Measurements from ENCODE around the gene SETBP1. TPM values are rescaled to one million over a fixed set of nuclear protein-coding genes. Genes with fewer than 3 reads are reported as not detected.

SETBP1 gene
- total RNA-seq, 2 donors from 2014 or later: 17.3 to 20.1 TPM

DNA sequence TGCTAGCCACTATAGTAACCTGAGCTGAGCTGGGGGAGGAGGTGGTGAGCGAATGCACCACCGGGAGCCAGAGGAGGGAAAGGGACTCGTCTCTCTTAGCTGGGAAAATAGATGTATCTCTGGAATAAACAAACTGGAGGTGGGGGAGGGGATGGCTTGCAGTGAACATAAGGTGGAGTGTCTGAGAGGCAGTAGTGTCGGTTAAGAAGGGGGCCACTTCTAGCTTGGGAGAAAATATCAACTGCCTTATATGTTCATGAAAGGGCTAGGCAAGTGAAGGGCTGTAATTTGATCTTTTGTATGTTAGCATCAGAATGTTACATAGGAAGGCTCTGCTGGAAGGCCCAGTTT lies 2.2 kb downstream of the SETBP1 start:
- Mint-ChIP-seq H3K27ac (no peak overlapping the region), H3K27me3 (ENCODE audit: insufficient read depth) (peaks cover 10% of the 10 kb centered on the region), H3K4me1 (peaks cover 23% of the 10 kb centered on the region), H3K9me3 (no peaks in the 10 kb centered on the region), H3K36me3 (ENCODE audit: low read depth) (no peaks in the 10 kb centered on the region), H3K4me3 (no peak overlapping the region)
- H3K27ac ChIP-seq (ENCODE audit: low read depth, low read length): peak overlapping the region; percentile 42
- H3K9me3 ChIP-seq (ENCODE audit: control insufficient read depth, low read length): no peaks in the 10 kb centered on the region
- H3K4me3 ChIP-seq (ENCODE audit: low read length): peak overlapping the region; percentile 90
- H3K9ac ChIP-seq (ENCODE audit: extremely low read depth, low read length, poor library complexity, severe bottlenecking): peak overlapping the region; percentile 53
- no peaks in the 10 kb centered on the region for H3K27me3 ChIP-seq (ENCODE audit: control insufficient read depth, insufficient read depth, low read length, poor library complexity, severe bottlenecking)
- TF ChIP-seq, protein P1, sequence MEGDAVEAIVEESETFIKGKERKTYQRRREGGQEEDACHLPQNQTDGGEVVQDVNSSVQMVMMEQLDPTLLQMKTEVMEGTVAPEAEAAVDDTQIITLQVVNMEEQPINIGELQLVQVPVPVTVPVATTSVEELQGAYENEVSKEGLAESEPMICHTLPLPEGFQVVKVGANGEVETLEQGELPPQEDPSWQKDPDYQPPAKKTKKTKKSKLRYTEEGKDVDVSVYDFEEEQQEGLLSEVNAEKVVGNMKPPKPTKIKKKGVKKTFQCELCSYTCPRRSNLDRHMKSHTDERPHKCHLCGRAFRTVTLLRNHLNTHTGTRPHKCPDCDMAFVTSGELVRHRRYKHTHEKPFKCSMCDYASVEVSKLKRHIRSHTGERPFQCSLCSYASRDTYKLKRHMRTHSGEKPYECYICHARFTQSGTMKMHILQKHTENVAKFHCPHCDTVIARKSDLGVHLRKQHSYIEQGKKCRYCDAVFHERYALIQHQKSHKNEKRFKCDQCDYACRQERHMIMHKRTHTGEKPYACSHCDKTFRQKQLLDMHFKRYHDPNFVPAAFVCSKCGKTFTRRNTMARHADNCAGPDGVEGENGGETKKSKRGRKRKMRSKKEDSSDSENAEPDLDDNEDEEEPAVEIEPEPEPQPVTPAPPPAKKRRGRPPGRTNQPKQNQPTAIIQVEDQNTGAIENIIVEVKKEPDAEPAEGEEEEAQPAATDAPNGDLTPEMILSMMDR (conservative IDR thresholded peaks at IDR 0.05): no peak
- 1 to 6% methylated on average over 4 of the region's 4 CpGs for WGBS, 2 experiments (ENCODE audit: insufficient coverage in 1 of 2, insufficient read length in 1 of 2)
- peaks cover 23% of the 10 kb centered on the region for H3K4me1 ChIP-seq (ENCODE audit: control insufficient read depth, insufficient read depth, low read length)
- no peaks in the 10 kb centered on the region for H3K36me3 ChIP-seq (ENCODE audit: control insufficient read depth, insufficient read depth, low read length)
- DNase-seq: peak; percentile 89

DNA sequence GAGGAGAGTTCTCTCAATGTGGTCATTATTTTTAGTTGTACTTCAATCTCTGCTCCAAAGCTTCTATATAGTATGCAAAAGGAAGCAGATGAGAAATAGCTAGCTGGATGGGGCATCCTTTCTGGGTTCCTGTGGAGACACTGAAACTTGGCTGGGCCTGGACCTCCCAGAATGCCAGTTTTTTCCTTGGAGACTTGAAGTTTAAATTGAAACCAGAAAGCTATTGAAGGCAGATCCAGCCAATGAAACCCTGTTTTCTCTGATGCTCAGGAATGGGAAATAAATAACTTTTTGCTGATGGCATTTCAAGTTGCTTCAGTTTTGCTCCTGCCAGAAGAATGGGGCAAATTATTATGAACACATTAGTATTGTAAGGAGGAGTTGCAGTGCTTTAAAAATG lies 2.9 kb downstream of the SETBP1 start:
- peak overlapping the region; percentile 37 for H3K27ac Mint-ChIP-seq
- H3K9me3 Mint-ChIP-seq: no peaks in the 10 kb centered on the region
- no peak overlapping the region for H3K4me3 Mint-ChIP-seq
- H3K27ac ChIP-seq (ENCODE audit: low read depth, low read length): no peak overlapping the region
- peak overlapping the region; percentile 90 for H3K4me3 ChIP-seq (ENCODE audit: low read length)
- peaks cover 16% of the 10 kb centered on the region for H3K4me1 Mint-ChIP-seq
- H3K27me3 ChIP-seq (ENCODE audit: control insufficient read depth, insufficient read depth, low read length, poor library complexity, severe bottlenecking): no peaks in the 10 kb centered on the region
- H3K36me3 Mint-ChIP-seq (ENCODE audit: low read depth): no peaks in the 10 kb centered on the region
- no peak overlapping the region for H3K9ac ChIP-seq (ENCODE audit: extremely low read depth, low read length, poor library complexity, severe bottlenecking)
- peaks cover 23% of the 10 kb centered on the region for H3K4me1 ChIP-seq (ENCODE audit: control insufficient read depth, insufficient read depth, low read length)
- no peaks in the 10 kb centered on the region for H3K36me3 ChIP-seq (ENCODE audit: control insufficient read depth, insufficient read depth, low read length)
- TF ChIP-seq, protein P1 (conservative IDR thresholded peaks at IDR 0.05): no peak
- peaks cover 5% of the 10 kb centered on the region for H3K27me3 Mint-ChIP-seq (ENCODE audit: insufficient read depth)
- H3K9me3 ChIP-seq (ENCODE audit: control insufficient read depth, low read length): no peaks in the 10 kb centered on the region
- DNase-seq: no peak

DNA sequence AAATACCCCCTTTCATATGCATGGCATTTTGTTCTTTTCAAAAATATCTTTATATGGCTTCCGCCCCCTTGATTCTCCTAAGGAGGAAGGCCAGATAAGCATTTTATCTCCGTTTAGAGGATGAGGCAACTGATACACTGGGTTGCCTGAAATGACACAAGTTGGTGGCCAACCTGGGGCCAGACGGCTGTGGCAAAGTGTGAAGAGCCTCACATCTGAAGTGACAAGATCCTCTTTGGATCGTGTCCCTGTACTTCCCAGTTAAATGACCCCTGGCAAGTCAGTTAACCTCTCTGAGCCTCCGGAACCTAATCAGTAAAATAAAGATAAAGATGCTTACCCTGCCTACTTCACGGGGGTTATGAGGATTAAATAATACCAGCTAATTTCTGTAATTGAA lies 4.6 kb downstream of the SETBP1 start:
- Histone ChIP-seq H3K36me3 (ENCODE audit: control insufficient read depth, insufficient read depth, low read length) (peaks cover 5% of the 10 kb centered on the region), H3K9me3 (ENCODE audit: control insufficient read depth, low read length) (no peaks in the 10 kb centered on the region), H3K27me3 (ENCODE audit: control insufficient read depth, insufficient read depth, low read length, poor library complexity, severe bottlenecking) (no peaks in the 10 kb centered on the region), H3K27ac (ENCODE audit: low read depth, low read length) (no peak overlapping the region), H3K4me1 (ENCODE audit: control insufficient read depth, insufficient read depth, low read length) (peaks cover 27% of the 10 kb centered on the region), H3K9ac (ENCODE audit: extremely low read depth, low read length, poor library complexity, severe bottlenecking) (no peak overlapping the region), H3K4me3 (ENCODE audit: low read length) (peak overlapping the region; percentile 20)
- no peaks in the 10 kb centered on the region for H3K9me3 Mint-ChIP-seq
- WGBS, 2 experiments (ENCODE audit: insufficient coverage in 1 of 2, insufficient read length in 1 of 2): 72 to 90% methylated on average over 3 to 6 of the region's 6 CpGs
- TF ChIP-seq, protein P1 (conservative IDR thresholded peaks at IDR 0.05): no peak
- H3K27me3 Mint-ChIP-seq (ENCODE audit: insufficient read depth): peaks cover 5% of the 10 kb centered on the region
- DNase-seq: no peak
- no peak overlapping the region for H3K4me3 Mint-ChIP-seq
- no peaks in the 10 kb centered on the region for H3K36me3 Mint-ChIP-seq (ENCODE audit: low read depth)
- H3K27ac Mint-ChIP-seq: no peak overlapping the region
- H3K4me1 Mint-ChIP-seq: peaks cover 22% of the 10 kb centered on the region

All from endodermal cell (in vitro differentiated cells).